HG02623 (cell line): ENCODE results near the gene KCNIP1.
A peak's percentile ranks its signal among the peaks of the same experiment; 100 is the strongest.
"Not testable (repeated sequence)": the region's sequence is repeated elsewhere in the genome, so short reads cannot be mapped to it uniquely, and the experiment has no call there.

Experiments
- ATAC-seq: cut with Tn5 transposase; IDR thresholded peaks from one replicate; pipeline ENCODE4 v1.9.1; 2021; ENCODE audit warnings: moderate library complexity; ENCODE audit not compliant: unreplicated experiment

KCNIP1 gene

DNA sequence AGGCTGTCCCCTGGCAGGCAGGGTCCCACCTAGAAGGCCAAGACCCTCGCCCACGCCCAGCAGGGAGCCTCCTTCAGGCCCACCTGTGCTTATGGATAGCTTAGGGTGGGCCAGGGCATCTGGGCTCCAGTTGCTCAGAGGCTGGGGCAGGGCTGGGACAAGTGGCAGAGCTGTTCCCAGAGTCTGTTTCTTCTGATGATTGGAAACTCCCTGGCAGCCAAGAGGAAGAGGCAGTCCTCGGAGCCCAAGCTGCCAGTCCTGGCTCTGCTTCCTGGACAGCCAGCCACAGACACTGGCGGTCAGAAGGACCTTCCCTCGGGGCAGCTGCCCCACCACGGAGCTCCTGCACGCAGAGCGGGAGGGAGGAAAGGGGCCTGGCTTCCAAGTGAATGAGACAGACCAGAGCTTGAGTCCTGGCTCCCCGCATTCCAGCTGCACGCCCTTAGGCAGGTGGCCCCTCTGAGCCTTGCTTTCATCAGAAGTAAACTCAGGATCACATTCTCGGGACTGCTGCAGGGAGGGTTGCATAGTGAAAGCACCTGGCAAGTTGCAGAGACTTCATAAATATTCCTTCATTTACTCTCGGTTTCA is 241.8 kb downstream of the KCNIP1 start:
- no peak for ATAC-seq

DNA sequence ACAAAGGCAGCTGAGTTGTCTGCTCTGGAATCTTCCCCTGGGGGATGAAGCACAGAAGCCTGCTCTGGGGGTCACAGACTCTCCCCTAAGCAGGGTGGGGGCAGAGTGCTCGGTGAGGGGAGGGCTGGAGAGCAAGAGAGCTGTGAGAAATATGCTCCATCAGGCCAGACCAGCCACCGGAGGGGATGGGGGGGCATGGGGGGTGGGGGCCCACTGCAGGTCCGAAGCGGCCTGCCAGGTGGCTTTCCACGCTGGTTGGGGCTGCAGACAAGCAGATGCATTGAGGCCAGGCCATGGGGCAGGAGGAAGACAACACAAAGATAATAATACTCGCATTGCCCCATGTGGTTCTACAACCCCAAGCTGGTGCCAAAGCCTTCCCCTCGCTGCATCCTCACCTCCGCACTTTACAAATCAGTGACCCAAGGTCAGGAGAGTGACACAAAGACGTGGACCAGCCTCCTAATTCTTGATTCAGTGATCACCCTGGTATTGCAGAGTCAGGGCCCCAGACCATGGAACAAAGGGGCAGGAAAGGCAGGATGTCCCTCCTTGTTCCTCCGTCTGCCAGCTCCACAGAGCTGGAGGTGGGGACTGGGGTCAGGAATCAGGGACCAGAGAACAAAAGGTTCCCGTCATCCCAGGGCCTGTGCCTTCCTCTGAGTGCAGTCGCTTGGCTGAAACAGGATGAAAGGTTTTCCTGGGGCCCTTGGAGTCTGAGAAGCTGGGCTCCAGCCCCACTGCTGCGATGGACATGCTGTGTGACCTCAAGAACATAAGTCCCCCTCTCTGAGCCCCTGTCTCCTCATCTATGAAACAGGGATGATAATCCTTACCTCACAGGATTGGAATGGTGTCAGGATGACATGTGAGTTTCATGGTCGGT is 242.5 kb downstream of the KCNIP1 start:
- ATAC-seq: no peak

DNA sequence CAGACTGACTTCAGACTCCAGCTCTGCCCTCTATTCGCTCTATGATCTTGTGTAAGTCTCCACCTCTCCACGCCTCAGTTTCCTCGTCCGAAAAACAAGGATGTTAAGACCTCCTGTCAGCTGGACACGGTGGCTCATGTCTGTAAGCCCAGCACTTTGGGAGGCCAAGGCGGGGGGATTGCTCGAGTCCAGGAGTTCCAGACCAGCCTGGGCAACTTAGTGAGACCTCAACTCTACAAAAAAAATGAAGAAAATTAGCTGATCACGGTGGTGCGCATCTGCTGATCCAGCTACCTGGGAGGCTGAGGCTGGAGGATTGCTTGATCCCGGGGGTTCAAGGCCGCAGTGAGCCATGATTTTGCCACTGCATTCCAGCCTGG is 243.1 kb downstream of the KCNIP1 start:
- ATAC-seq: no peak

DNA sequence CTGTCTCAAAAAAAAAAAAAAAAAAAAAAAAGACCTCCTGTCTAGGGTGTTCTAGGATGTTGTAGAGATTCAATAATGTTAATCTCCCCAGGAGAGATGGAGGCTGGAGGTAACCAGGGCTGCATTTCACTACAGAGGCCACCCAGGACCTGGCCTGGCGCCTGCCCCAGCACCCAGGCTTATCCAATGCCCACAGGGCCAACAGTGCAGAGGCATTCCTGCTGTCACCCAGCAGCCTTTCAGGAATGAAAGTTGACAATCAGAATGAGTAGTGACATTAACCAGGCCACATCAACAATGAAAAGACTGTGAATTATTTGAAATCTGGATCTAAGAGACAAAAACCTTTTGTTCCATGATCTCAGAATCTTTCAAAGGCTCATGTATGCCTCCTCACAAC is 243.5 kb downstream of the KCNIP1 start:
- ATAC-seq: no peak

DNA sequence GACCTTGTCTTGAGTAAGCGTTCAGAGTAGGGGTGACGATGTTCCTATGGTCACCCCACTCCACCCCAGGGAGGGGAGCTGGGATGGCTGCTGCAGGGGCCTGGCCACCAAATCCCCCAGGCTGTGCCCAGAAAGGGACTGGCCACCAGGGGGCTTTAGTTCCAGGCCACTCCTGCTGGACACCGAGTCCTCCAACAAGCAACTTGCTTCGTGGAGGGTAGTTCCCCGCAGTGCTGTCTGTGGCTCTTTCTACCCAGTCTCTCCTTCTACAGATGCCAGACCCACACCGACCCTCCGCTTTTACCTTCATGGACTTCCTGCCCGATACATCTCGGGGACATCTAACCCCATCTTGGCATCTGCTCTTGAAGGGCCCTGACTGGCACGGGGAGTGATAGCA is 244.0 kb downstream of the KCNIP1 start:
- ATAC-seq: no peak

DNA sequence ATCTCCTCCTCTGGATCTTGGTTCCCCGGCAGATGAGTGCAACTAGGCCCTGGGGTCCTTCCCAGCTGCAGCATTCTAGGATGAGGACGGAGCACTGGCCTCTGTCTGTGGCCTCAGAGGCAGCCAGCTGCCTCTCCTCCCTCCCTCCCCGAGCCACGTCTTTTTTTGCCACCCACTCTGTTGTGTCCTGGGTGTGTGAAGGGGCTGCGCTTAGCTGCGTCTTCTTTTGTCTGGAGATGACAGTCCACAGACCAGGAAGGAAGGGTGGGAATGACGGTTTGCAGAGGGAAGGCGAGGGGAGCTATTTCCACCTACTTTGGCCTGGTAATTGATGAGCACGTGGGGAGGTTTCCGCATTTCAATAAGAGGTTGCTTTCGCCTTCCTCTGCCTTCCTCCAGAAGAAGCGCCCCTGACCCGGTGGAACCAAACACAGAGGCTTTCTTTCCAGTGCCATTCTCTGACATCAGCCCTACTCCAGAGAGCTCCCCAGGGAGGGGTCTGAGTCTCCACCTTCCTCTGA is 245.2 kb downstream of the KCNIP1 start:
- ATAC-seq: no peak

DNA sequence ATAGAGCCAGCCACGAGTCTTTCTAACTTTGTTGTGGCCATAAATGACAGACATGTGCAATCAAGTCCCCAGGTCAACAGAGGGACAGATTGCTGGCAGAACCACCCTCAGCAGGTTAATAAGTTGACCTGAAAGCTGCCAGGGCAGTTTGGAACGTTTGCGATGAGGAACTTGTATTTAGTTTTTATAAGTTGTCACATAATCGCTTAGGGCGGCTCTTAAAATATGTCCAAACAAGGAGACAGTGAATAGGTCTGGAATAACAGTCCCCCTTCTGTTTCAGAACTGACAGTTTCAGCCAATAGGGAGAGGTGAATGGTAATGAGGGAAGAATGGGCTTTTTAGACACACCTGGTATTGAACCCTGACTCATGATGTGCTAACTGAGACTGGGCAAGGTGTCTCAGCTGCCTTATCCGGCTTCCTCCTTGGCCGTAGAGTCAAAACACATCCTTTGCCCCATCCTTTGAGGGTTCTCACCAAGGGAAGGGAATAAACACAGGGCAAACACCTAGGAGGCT is 246.2 kb downstream of the KCNIP1 start:
- ATAC-seq: no peak

DNA sequence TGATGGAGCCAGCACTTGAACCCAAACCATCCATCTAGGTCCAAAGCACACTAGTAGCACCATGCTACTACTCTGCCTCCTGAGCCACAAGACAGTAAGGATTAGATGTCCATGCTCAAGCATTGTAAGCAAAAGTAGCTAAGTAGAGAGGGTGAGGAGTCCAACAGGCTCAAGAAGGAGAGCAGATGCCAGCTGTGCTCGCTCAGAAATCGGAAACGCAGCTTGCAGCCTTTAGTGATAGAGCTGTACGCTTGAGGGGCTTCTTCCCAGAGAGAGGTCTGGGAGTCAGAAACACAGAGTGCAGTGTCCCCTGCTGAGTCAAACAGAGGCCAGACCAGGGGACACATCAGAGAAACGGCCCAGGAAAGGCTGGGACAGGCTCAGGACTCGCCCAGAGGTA is 247.0 kb downstream of the KCNIP1 start:
- ATAC-seq: no peak

DNA sequence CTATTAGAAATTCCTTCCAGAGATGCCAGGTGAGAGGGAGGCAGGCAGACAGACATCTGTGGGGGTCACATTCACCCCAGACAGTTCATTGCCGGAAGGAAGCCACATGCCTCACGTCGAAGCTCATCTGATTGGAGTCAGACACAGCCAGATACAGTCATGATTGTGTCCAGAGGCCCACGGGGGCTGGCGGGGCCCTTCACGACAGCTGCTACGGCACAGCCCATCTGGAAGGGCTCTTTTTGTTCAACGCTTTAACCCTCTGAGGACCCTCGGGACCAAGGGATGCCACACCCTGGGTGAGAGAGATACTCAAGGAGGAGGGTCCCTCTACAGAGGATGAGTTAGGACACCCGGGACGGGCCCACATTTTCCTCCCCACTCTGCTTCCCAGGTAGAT is 247.8 kb downstream of the KCNIP1 start:
- ATAC-seq: no peak

DNA sequence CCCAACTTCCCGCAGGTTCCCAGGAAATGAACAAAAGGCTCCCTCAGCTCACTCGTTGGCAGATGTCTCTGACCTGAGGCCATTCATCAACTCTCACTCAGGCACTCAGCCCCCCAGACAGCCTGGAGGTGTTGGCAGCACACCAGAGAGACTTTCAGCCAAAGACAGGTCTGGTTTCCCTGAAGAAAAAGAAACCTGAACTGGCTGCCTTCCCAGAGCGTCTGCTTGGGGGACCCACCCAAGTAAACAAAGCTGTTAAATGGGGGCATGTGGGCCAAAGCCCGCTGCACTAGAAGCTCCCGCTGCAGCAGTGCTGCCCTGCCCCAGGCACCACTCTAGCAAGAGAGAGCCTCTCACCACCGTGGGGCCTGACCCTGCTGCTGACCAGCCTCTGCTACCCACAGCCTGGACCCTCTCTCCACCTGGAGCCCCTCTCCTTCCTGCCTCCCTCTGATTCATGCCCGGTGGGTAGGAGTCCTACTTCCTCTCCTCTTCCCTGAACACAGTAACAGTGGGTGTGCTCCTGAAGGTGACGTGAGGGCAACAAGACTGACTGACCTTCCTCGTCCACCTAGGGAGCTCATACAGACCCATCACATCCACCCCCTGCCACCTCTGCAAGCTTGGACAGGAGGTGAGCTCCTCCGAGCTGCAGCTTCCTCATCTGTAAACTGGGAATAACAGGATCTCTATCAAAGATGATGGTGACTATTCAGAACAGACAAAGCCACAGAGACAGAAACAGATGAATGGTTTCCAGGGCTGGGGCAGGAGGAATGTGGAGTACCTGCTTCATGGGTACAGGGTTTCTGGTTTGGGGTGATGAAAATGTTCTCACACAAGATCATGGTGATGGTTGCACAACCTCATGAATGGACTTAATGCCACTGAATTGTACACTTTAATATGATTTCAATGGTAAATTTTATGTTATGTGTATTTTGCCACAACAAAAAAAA is 248.7 kb downstream of the KCNIP1 start:
- no peak for ATAC-seq

DNA sequence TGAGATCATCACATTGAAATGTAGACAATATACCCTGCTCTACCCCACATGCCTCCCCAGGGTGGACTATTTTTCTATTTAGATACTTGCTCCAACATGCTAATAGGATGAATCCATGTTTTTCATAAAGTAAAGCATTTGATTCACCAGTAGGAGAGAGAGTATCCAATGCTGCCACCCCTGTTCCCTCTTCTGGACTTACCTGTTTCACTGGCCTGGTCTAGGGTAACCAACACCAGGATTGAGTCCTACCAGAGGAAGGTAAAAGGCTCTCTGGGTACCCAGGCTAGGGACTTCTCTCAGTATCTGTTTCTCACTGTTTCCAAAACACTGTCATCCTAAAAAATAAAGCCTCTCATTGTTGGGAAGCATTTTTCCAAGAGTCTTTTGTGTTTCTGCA is 249.5 kb downstream of the KCNIP1 start:
- ATAC-seq: no peak

DNA sequence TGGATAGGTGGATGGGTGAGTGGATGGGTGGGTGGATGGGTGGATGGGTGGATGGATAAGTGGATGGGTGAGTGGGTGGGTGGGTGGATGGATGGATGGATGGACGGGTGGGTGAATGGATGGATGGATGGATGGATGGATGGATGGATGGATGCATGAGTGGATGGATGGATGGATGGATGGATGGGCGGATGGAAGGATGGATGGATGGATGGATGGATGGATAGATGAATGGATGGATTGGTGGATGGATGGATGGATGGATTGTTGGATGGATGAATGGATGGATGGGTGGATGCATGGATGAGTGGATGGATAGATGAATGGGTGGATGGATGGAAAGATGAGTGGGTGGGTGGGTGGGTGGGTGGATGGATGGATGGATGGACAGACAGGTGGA is 250.7 kb downstream of the KCNIP1 start:
- ATAC-seq: not testable (repeated sequence)

DNA sequence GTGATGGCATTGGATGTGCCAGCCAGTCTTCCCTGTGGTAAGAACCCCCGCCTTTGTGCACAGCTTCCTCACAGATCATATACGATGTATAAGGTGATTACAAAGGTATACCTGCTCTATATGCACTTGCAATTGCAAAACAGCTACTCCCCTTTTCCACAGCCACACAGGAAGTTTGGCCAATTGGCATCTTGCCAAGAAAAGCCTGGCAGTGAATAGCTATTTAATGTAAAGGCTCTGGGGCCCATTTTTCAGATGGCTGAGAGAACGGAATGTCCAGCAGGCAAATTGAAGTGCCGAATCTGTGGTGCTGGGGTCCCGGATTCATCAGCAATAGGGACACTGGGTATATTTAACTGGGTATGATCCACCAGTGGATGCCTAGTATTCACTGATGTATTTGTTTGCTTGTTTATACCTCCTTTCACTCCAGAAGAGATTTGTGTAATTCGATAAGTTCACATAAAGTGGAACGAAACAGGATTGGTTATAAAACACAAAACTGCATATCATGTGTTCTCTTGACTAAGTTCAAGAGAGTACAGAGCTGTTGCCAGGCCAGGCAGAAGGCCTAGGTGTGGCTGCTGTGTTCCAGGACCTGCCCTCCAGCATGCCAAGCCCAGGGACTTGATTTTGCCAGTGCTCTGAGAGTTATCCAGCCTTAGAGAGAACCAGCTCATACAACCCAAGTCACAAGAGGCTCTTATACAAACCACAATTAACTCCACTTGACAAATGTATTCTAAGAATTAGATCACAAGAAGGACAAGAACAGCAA is 252.0 kb downstream of the KCNIP1 start:
- ATAC-seq: no peak

DNA sequence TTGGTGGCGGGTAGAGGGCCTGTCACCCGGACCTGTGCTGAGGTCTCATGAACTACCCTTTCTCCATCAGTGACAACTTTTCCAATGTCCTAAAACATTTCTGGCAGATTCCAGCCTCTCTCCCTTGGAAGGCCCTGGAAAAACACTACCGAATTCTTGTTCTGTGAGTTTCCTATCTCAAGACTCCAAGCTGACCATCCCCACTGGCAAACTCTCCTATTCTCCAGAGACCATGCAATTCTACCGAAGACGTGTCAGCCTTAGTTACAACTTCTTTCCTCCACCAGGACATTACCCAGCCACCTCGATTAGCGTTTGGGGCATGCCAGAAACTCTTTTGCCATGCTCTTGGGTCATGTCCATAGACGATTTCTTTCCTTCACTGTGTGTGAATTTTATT is 252.9 kb downstream of the KCNIP1 start:
- ATAC-seq: no peak

DNA sequence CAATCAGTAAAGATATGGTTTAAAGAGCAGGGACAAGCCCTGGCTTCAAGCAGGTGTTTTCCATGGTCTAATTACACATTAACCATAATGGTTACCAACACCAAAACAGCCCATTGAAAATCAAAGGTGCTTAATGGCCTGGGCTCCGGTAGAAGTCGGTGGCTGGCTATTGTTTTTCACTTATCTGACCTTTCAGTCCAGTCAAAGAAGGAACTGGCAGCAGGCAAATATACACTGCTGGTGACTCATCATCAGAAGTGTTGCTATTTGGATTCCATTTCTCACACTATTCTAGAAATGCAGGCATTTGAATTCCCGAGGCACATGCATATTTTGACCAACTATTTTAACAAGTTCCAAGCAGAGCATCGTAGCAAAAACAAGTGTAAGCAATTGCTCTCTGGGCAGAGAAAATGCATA is 253.4 kb downstream of the KCNIP1 start:
- peak; percentile 62 for ATAC-seq

DNA sequence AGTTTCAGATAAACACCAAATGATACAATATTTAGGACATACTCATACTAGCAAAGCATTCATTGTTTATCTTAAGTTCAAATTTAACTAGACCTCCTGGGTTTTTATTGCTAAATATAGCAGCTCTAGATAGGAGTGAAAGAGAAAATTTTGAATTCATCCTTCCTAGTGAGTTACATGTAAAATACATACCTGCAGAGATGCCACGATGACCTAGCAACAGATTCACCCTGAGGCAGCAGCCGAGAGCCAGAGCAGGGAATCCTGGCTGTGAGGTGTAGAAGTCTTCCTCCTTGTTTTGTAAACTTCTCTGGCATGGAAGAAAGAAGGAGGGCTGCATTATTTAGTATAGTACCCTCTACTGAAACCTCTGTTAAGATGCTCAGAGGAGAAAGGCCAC is 253.8 kb downstream of the KCNIP1 start:
- no peak for ATAC-seq

DNA sequence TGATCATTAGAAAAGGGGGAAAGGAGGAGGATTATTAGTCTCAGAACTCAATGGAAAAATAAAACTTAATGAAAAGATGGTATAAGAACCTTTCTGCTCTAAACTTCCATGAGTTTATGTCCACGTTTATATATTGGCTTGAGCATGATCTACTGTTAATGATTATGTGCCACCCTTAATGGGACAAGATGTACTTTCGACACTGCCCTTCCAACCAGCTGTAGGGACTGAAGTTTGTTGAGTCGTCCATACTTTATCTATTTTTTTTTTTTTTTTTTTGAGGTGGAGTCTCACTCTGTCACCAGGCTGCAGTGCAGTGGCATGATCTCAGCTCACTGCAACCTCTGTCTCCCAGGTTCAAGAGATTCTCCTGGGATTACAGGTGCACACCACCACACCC is 254.7 kb downstream of the KCNIP1 start:
- ATAC-seq: no peak

DNA sequence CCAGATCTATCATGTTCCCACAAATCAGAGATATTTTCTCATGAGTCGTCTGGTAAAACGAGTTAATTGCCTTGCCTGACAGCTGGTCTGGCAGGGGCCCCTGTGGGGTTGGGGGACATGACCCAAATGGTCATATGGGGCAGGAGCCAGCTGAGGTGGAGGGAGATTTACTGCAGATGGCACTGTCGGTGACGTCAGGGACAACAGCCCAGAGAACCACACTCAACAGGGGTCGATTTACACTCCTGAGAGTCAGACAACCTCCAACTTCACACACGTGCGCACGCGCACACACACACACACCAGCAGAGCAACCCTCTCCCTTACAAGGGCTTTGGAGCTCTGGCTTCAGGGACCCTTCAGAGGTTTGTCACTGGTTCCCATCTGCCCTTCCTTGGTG is 256.3 kb downstream of the KCNIP1 start:
- ATAC-seq: no peak

DNA sequence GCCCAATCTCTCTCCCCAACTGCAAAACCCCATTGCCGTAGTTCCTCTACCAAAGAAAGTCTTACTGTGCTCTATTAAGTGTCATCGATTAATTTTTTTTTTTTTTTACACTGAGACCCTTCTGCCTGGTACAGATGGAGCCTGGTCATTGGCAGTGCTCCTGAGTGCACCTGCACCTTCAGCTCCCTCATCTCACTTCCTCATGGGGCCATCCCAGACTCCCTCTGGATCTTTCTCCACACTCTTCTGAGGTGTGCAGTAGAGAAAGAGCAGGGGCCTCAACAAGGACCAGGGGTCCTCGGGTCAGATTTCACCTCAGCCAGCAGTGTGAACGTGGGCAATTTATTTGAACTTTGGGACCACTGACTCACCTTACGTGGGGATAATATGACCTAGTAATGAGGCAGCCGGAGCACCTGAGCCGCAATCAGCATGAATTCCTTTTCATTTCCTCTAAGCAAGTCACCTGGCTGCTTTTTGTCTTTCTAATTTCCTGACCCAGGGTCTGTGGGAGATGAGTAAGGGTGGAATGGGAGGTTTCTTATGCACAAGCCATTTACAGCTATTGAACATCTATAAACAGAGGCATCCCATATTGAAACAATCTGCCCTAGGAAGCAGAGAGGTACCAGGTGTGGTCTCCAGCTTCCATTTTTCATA is 257.4 kb downstream of the KCNIP1 start:
- ATAC-seq: no peak

DNA sequence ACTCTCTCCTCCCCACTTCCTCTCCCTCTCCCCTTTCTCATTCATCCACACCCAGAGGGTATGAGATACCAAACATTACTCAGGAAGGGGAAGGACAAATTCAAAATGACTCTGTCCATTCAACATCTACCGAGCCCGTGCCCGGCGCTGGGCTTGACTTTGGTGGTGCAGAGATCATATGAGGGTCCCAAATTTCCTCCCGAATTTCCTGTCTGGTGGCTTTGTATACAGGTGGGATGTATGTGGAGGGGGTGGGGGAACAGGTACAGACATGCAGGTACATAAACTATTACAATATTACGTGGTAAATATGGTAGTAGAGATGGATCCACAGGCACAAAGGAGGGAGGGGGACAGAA is 257.9 kb downstream of the KCNIP1 start:
- ATAC-seq: no peak
